GM23338 (cell line): Measurements from ENCODE around the gene ACOX3. TPM values are rescaled to one million over a fixed set of nuclear protein-coding genes. Genes with fewer than 3 reads are reported as not detected.

Source experiments
- EZH2 ChIP-seq: fragments of 200-600 bp; sonication (generic); IDR thresholded peaks from one replicate; pipeline ENCODE4 v1.8.0; 2017; ENCODE audit warnings: antibody characterized with exemption, mild to moderate bottlenecking, low read depth; ENCODE audit not compliant: unreplicated experiment
- EZH2phosphoT487 ChIP-seq: fragments of 200-600 bp; sonication (generic); IDR thresholded peaks from one replicate; pipeline ENCODE4 v1.8.1; 2018; ENCODE audit warnings: antibody characterized with exemption; ENCODE audit not compliant: unreplicated experiment
- JUNB ChIP-seq: IDR thresholded peaks from one replicate; pipeline ENCODE4 v1.6.1; 2016; ENCODE audit warnings: antibody characterized with exemption; ENCODE audit not compliant: unreplicated experiment
- POLR2AphosphoS5 ChIP-seq: IDR thresholded peaks from 2 replicates; pipeline ENCODE4 v1.6.1; 2016; ENCODE audit warnings: antibody characterized with exemption, low read depth
- STAT1 ChIP-seq: IDR thresholded peaks from one replicate; pipeline ENCODE4 v1.6.1; 2016; ENCODE audit warnings: antibody characterized with exemption; ENCODE audit not compliant: unreplicated experiment
- ZNF331 ChIP-seq: fragments of 250-450 bp; sonication (Bioruptor Pico); IDR thresholded peaks from 2 replicates; pipeline ENCODE4 v1.5.0; 2020; ENCODE audit warnings: low read depth, mild to moderate bottlenecking, moderate library complexity
- polyA plus RNA-seq: library from polyadenylated mRNA; unstranded; fragments of >200 nt; fragmentation: Nextera tagmentation; extraction: Ambion mirVana; gene quantifications from 2 replicates; pipeline ENCODE4 v1.2.1, GENCODE V29; 2016
- total RNA-seq: library from RNA; depleted of rRNA; stranded (reverse); fragments of >200 nt; shearing (Covaris generic); gene quantifications from 2 replicates; pipeline ENCODE4 v1.2.3, GENCODE V29; 2014
- TF ChIP-seq, protein P1 (sequence below): fragments of 250-450 bp; sonication (Bioruptor Pico); IDR thresholded peaks from 2 replicates; pipeline ENCODE4 v1.5.0; 2020; ENCODE audit warnings: mild to moderate bottlenecking, moderate library complexity
- TF ChIP-seq, protein P2 (sequence below): IDR thresholded peaks from 2 replicates; pipeline ENCODE4 v1.6.1; 2016; ENCODE audit warnings: antibody characterized with exemption
- TF ChIP-seq, protein P3 (sequence below): IDR thresholded peaks from one replicate; pipeline ENCODE4 v1.6.1; 2018; ENCODE audit warnings: antibody characterized with exemption; ENCODE audit not compliant: unreplicated experiment

Gene ACOX3
- total and polyA plus RNA-seq, 2 experiments from 2014 or later: 6.4 to 17.2 TPM

DNA sequence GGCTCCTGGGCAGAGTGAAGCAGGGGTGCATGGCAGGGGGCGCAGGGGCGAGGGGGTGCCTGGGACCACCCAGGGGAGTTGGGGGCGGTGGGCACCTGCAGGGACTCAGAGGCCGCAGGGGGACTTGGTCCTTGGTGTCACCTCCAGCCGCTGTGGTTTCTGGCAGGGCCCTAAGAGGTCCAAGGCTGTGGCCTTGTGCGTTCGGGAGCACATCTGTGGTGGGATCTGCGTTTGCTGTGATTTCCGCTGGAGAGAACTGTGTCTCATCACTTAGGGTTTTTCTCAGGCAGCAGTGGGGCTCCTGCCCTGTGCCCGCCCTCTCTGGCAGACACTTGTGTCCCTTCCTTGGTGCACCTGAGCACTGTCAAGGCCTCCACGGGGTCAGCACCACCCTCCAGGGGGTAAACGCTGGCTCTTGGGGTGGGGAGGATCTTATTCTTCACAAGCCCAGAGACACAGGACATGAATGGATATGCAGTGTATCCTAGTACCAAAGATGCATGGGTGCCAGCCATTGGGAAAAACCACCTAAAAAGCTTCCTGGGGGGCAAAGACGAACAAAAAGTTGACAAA is 66.5 kb downstream of the ACOX3 start (continued):
- TF ChIP-seq, protein P1, sequence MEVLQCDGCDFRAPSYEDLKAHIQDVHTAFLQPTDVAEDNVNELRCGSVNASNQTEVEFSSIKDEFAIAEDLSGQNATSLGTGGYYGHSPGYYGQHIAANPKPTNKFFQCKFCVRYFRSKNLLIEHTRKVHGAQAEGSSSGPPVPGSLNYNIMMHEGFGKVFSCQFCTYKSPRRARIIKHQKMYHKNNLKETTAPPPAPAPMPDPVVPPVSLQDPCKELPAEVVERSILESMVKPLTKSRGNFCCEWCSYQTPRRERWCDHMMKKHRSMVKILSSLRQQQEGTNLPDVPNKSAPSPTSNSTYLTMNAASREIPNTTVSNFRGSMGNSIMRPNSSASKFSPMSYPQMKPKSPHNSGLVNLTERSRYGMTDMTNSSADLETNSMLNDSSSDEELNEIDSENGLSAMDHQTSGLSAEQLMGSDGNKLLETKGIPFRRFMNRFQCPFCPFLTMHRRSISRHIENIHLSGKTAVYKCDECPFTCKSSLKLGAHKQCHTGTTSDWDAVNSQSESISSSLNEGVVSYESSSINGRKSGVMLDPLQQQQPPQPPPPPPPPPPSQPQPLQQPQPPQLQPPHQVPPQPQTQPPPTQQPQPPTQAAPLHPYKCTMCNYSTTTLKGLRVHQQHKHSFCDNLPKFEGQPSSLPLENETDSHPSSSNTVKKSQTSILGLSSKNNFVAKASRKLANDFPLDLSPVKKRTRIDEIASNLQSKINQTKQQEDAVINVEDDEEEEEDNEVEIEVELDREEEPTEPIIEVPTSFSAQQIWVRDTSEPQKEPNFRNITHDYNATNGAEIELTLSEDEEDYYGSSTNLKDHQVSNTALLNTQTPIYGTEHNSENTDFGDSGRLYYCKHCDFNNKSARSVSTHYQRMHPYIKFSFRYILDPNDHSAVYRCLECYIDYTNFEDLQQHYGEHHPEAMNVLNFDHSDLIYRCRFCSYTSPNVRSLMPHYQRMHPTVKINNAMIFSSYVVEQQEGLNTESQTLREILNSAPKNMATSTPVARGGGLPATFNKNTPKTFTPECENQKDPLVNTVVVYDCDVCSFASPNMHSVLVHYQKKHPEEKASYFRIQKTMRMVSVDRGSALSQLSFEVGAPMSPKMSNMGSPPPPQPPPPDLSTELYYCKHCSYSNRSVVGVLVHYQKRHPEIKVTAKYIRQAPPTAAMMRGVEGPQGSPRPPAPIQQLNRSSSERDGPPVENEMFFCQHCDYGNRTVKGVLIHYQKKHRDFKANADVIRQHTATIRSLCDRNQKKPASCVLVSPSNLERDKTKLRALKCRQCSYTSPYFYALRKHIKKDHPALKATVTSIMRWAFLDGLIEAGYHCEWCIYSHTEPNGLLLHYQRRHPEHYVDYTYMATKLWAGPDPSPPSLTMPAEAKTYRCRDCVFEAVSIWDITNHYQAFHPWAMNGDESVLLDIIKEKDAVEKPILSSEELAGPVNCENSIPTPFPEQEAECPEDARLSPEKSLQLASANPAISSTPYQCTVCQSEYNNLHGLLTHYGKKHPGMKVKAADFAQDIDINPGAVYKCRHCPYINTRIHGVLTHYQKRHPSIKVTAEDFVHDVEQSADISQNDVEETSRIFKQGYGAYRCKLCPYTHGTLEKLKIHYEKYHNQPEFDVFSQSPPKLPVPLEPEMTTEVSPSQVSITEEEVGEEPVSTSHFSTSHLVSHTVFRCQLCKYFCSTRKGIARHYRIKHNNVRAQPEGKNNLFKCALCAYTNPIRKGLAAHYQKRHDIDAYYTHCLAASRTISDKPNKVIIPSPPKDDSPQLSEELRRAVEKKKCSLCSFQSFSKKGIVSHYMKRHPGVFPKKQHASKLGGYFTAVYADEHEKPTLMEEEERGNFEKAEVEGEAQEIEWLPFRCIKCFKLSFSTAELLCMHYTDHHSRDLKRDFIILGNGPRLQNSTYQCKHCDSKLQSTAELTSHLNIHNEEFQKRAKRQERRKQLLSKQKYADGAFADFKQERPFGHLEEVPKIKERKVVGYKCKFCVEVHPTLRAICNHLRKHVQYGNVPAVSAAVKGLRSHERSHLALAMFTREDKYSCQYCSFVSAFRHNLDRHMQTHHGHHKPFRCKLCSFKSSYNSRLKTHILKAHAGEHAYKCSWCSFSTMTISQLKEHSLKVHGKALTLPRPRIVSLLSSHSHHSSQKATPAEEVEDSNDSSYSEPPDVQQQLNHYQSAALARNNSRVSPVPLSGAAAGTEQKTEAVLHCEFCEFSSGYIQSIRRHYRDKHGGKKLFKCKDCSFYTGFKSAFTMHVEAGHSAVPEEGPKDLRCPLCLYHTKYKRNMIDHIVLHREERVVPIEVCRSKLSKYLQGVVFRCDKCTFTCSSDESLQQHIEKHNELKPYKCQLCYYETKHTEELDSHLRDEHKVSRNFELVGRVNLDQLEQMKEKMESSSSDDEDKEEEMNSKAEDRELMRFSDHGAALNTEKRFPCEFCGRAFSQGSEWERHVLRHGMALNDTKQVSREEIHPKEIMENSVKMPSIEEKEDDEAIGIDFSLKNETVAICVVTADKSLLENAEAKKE (CRISPR knock-in tag): no peak
- no peak for TF ChIP-seq POLR2AphosphoS5
- no peak for TF ChIP-seq ZNF331 (CRISPR knock-in tag)
- no peak for TF ChIP-seq JUNB
- TF ChIP-seq, protein P2, sequence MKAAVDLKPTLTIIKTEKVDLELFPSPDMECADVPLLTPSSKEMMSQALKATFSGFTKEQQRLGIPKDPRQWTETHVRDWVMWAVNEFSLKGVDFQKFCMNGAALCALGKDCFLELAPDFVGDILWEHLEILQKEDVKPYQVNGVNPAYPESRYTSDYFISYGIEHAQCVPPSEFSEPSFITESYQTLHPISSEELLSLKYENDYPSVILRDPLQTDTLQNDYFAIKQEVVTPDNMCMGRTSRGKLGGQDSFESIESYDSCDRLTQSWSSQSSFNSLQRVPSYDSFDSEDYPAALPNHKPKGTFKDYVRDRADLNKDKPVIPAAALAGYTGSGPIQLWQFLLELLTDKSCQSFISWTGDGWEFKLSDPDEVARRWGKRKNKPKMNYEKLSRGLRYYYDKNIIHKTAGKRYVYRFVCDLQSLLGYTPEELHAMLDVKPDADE: no peak
- TF ChIP-seq EZH2: no peak
- TF ChIP-seq, protein P3, sequence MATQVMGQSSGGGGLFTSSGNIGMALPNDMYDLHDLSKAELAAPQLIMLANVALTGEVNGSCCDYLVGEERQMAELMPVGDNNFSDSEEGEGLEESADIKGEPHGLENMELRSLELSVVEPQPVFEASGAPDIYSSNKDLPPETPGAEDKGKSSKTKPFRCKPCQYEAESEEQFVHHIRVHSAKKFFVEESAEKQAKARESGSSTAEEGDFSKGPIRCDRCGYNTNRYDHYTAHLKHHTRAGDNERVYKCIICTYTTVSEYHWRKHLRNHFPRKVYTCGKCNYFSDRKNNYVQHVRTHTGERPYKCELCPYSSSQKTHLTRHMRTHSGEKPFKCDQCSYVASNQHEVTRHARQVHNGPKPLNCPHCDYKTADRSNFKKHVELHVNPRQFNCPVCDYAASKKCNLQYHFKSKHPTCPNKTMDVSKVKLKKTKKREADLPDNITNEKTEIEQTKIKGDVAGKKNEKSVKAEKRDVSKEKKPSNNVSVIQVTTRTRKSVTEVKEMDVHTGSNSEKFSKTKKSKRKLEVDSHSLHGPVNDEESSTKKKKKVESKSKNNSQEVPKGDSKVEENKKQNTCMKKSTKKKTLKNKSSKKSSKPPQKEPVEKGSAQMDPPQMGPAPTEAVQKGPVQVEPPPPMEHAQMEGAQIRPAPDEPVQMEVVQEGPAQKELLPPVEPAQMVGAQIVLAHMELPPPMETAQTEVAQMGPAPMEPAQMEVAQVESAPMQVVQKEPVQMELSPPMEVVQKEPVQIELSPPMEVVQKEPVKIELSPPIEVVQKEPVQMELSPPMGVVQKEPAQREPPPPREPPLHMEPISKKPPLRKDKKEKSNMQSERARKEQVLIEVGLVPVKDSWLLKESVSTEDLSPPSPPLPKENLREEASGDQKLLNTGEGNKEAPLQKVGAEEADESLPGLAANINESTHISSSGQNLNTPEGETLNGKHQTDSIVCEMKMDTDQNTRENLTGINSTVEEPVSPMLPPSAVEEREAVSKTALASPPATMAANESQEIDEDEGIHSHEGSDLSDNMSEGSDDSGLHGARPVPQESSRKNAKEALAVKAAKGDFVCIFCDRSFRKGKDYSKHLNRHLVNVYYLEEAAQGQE: no peak
- TF ChIP-seq EZH2phosphoT487: no peak
- TF ChIP-seq STAT1: no peak
